Uterus (tissue), 2 donors: ENCODE data around the gene PDIK1L.

ENCODE experiments used
- POLR2A ChIP-seq, 2 donors: fragments of 450-650 bp; IDR thresholded peaks; one replicate each; pipeline ENCODE4 v1.6.1; 2016; ENCODE audit warnings: antibody characterized with exemption in 2 of 2, mild to moderate bottlenecking in 1 of 2, moderate library complexity in 1 of 2
- TF ChIP-seq, protein P1 (sequence below), 4 experiments: fragments of 200-600 bp in 2 of 4; fragments of 450-650 bp in 2 of 4; sonication (generic) in 2 of 4; IDR thresholded peaks; one replicate each; pipeline ENCODE4 v1.5.1; 2016 to 2019; ENCODE audit warnings: antibody characterized with exemption in 4 of 4, mild to moderate bottlenecking in 2 of 4, moderate library complexity in 1 of 4

DNA sequence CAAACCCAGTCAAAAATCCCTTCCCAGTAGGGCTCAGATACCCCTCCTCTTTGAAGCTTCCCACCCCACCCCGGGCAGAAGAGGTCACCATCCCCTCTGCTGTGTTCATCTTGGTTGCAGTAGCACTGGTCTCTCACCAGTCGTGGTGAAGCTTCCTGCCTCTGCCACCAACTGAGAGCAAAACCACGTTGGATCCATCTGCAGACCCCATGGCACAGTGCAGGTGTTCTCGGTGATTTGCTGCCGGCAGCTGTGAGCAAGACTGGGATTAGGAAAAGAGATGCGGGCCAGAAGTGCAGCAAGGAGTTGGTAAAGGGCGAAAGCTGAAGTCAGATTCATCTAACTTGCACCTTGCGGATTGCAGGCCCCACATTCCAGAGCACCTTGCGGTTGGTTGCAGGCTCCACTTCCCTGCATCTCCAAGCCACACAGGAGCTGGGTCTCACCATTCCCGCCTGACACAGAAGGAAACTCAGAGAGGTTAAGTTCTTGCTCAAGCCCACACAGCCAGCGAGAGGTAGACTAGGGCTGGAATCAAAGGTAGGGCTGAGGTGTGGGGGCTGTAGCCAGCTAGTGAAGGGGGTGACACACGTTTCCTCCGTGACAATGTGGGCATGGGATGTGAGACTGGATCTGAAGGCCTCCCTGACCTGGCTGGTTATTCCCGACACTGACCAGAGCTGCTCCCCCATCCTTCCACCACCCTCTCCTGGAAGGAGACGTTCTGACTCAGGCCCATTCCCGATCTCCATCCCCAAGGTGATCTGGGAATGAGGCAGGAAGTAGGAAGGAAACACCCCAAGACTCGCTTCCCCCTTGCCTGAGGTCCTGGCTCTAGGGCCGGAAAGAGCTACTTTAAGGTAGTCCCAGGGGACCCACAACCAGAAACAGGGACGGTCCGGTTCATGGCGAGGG lies 44.0 kb downstream of the PDIK1L start:
- TF ChIP-seq, protein P1, sequence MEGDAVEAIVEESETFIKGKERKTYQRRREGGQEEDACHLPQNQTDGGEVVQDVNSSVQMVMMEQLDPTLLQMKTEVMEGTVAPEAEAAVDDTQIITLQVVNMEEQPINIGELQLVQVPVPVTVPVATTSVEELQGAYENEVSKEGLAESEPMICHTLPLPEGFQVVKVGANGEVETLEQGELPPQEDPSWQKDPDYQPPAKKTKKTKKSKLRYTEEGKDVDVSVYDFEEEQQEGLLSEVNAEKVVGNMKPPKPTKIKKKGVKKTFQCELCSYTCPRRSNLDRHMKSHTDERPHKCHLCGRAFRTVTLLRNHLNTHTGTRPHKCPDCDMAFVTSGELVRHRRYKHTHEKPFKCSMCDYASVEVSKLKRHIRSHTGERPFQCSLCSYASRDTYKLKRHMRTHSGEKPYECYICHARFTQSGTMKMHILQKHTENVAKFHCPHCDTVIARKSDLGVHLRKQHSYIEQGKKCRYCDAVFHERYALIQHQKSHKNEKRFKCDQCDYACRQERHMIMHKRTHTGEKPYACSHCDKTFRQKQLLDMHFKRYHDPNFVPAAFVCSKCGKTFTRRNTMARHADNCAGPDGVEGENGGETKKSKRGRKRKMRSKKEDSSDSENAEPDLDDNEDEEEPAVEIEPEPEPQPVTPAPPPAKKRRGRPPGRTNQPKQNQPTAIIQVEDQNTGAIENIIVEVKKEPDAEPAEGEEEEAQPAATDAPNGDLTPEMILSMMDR (IDR thresholded peaks at IDR 0.05), result no peak
- TF ChIP-seq POLR2A (IDR thresholded peaks at IDR 0.05), result no peak
